ENCODE measurements around the gene SETD5. TPM values are rescaled to one million over a fixed set of nuclear protein-coding genes. Genes with fewer than 3 reads are reported as not detected.

Gene SETD5
- total and polyA plus RNA-seq, 2 of the 8 experiments (the other 6 are each of a cell fraction or from before 2014, with no cell fraction given): 108 to 234 TPM

DNA sequence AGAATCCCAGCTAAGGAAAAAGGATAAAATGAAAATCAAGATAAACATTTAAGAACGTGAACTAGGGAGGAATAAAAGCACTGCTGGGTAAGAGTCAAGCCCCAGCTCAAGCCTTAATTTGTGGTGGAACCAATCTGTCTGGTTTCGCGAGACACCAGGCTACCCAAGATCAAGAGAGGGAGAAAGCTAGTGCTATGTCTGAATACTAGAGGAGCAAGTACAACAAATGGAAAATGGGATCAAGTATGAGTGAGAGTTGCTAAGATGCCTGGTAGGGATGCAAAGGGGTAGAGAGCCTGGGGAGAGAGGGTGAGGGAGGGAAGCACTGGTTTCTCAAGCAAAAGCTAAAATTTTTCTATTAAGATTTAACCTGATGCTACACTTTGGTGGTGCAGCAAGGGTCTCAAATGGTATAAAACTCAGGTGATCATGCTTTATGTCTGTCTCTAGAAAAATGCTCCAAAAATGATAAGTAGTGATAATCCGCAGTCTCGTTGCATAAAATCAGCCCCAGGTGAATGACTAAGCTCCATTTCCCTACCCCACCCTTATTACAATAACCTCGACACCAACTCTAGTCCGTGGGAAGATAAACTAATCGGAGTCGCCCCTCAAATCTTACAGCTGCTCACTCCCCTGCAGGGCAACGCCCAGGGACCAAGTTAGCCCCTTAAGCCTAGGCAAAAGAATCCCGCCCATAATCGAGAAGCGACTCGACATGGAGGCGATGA, 1.7 kb upstream of the SETD5 start:
- Histone ChIP-seq H3K18ac (ENCODE audit: extremely low read depth, low read length) (peak overlapping the region; percentile 1; the same call in 1 of the 2 replicates), H2BK12ac (ENCODE audit: low read depth, low read length) (no peak overlapping the region), H2BK120ac (replicated peaks; ENCODE audit: low read depth, low read length) (no peak overlapping the region), H4K8ac (ENCODE audit: extremely low read depth, insufficient read depth, low read length) (peak overlapping the region; percentile 94; the same call in 1 of the 2 replicates), H3K27ac (ENCODE audit: low read depth, low read length) (peak overlapping the region; percentile 89), H2BK5ac (ENCODE audit: low read depth, low read length) (peak overlapping the region; percentile 57; the same call in 1 of the 2 replicates), H2AFZ (ENCODE audit: low read length) (no peak overlapping the region), H3K4ac (replicated peaks; ENCODE audit: insufficient read length, low read depth, low read length) (no peak overlapping the region), H3K79me1 (ENCODE audit: low read depth, low read length) (no peaks in the 10 kb centered on the region), H3K56ac (replicated peaks; ENCODE audit: insufficient read length, low read depth, low read length) (peak overlapping the region; percentile 66), H3K79me2 (ENCODE audit: control insufficient read depth in 1 of 2, insufficient read depth in 2 of 2, low read length in 2 of 2) (peaks cover 70 to 86% of the 10 kb centered on the region in 2 experiments), H4K5ac (ENCODE audit: insufficient read length, low read depth, low read length) (peak overlapping the region; percentile 14), H4K91ac (replicated peaks; ENCODE audit: insufficient read length, low read length) (no peak overlapping the region), H3K9ac (replicated peaks in 1 of 4; ENCODE audit: extremely low read depth in 1 of 4, low read depth in 3 of 4, low read length in 3 of 4) (peak overlapping the region; percentile 89 to 96 (median 93)), H3K27me3 (replicated peaks in 1 of 4; ENCODE audit: control insufficient read depth in 3 of 4, extremely low read depth in 1 of 4, insufficient read depth in 3 of 4, low read length in 3 of 4) (no peaks in the 10 kb centered on the region), H3K4me1 (replicated peaks in 1 of 4; ENCODE audit: control insufficient read depth in 3 of 4, insufficient read depth in 4 of 4, low read length in 3 of 4) (peaks cover 4 to 14% (median 9%) of the 10 kb centered on the region in 4 experiments; a peak in 6 of 7 replicates), H3K4me3 (ENCODE audit: extremely low read depth in 1 of 4, insufficient read depth in 2 of 4, low read depth in 3 of 4, low read length in 4 of 4) (peak overlapping the region; percentile 80 to 93 (median 87)), H4K20me1 (replicated peaks in 1 of 2; ENCODE audit: control insufficient read depth in 1 of 2, insufficient read depth in 2 of 2, low read length in 2 of 2) (peaks cover 16 to 28% of the 10 kb centered on the region in 2 experiments), H3K9me3 (ENCODE audit: insufficient read depth in 2 of 2, low read depth in 1 of 2, low read length in 1 of 2) (no peaks in the 10 kb centered on the region), H3K4me2 (ENCODE audit: insufficient read depth in 1 of 2, low read depth in 2 of 2, low read length in 2 of 2) (peak overlapping the region; percentile 81 to 89), H3K14ac (ENCODE audit: insufficient read length) (no peak overlapping the region), H3K36me3 (ENCODE audit: control insufficient read depth in 2 of 4, insufficient read depth in 4 of 4, low read length in 3 of 4) (peaks cover 11 to 44% (median 29%) of the 10 kb centered on the region in 4 experiments; a peak in 7 of 8 replicates), H3K23me2 (ENCODE audit: low read depth, low read length) (peaks cover 16% of the 10 kb centered on the region), H2BK20ac (ENCODE audit: low read length) (no peak overlapping the region), H3K23ac (ENCODE audit: insufficient read length) (no peak overlapping the region), H2BK15ac (ENCODE audit: low read length) (no peak overlapping the region), H2AK5ac (ENCODE audit: low read depth, low read length) (no peak overlapping the region)
- WGBS, 2 experiments (ENCODE audit: extremely low coverage in 1 of 2, insufficient coverage in 1 of 2, insufficient read length in 1 of 2, insufficient replicate concordance in 2 of 2, low coverage in 1 of 2, low lambda C conversion rate in 2 of 2, missing lambda C conversion rate in 1 of 2): 14% methylated on average over 15 of the region's 15 CpGs; no CpG with 5 or more reads in 1 of the 2 experiments
- TF ChIP-seq SAP30 (IDR thresholded peaks at IDR 0.05; ENCODE audit: insufficient read depth, insufficient replicate concordance, low read length) (peak; percentile 81), CHD1 (IDR thresholded peaks at IDR 0.05; ENCODE audit: low read depth, low read length) (no peak), RXRA (IDR thresholded peaks at IDR 0.05; ENCODE audit: insufficient read depth, low read depth, low read length) (no peak), MAFK (IDR thresholded peaks at IDR 0.05; ENCODE audit: low read depth, low read length) (no peak), ASH2L (IDR thresholded peaks at IDR 0.05; ENCODE audit: low read length) (no peak), CREB1 (IDR thresholded peaks at IDR 0.05) (0 out of 2 replicates have a peak, but pooled peaks have one; percentile 67), SIN3A (conservative IDR thresholded peaks at IDR 0.05 in 1 of 2, IDR thresholded peaks at IDR 0.05 in 1 of 2; ENCODE audit: low read depth in 1 of 2, low read length in 2 of 2) (0 out of 4 replicates have a peak, but pooled peaks have one; percentile 6 to 38), HDAC6 (IDR thresholded peaks at IDR 0.05; ENCODE audit: low read depth, low read length) (no peak)
- DNase-seq (ENCODE audit: low read depth in 1 of 2, low spot score in 2 of 2) (no peak), FAIRE-seq (no peak)
- CTCF ChIA-PET (ENCODE audit: partially characterized antibody): interaction anchor here (0.7 to 4.7 kb wide), 5 partner anchors 10 to 424 kb away, joined by 3 to 43 read pairs (median 3); no protein-coding TSS in a partner anchor
- POLR2A ChIA-PET (ENCODE audit: partially characterized antibody): interaction anchor here (0.7 to 10.0 kb wide), 32 partner anchors 8 to 424 kb away, joined by 3 to 300 read pairs (median 10); partner anchors contain the start of genes ARPC4, BRPF1 and THUMPD3

Measured in H1 (cell line).